Immature natural killer cell (primary cell): ENCODE results near the gene ZFHX2. TPM values are rescaled to one million over a fixed set of nuclear protein-coding genes. Genes with fewer than 3 reads are reported as not detected.
A peak's percentile ranks its signal among the peaks of the same experiment; 100 is the strongest.

ENCODE experiments used
- DNase-seq, 3 donors: peaks; one replicate each; pipeline ENCODE4 v3.0.0; 2022; ENCODE audit warnings: mixed read lengths in 1 of 3
- H3K27ac Mint-ChIP-seq, 6 donors: one replicate each; pipeline ENCODE4 v1.8.0; 2020; ENCODE audit warnings: mixed read lengths in 6 of 6, mild to moderate bottlenecking in 5 of 6, inconsistent platforms in 4 of 6, moderate library complexity in 3 of 6
- H3K27me3 Mint-ChIP-seq, 3 donors: one replicate each; pipeline ENCODE4 v1.8.0; 2020 to 2021; ENCODE audit warnings: low read depth in 3 of 3, mild to moderate bottlenecking in 3 of 3, mixed read lengths in 3 of 3, moderate library complexity in 3 of 3, inconsistent platforms in 1 of 3
- H3K36me3 Mint-ChIP-seq, 3 donors: one replicate each; pipeline ENCODE4 v1.8.0; 2020; ENCODE audit warnings: mixed read lengths in 3 of 3, inconsistent platforms in 2 of 3, mild to moderate bottlenecking in 2 of 3
- H3K4me1 Mint-ChIP-seq, 2 donors: one replicate each; pipeline ENCODE4 v1.8.0; 2020; ENCODE audit warnings: inconsistent platforms in 2 of 2, mild to moderate bottlenecking in 2 of 2, mixed read lengths in 2 of 2, moderate library complexity in 1 of 2
- H3K4me3 Mint-ChIP-seq, 5 donors: one replicate each; pipeline ENCODE4 v1.8.0; 2020; ENCODE audit warnings: mild to moderate bottlenecking in 5 of 5, mixed read lengths in 5 of 5, inconsistent platforms in 3 of 5, moderate library complexity in 3 of 5
- H3K9me3 Mint-ChIP-seq, 6 donors: one replicate each; pipeline ENCODE4 v1.8.0; 2020; ENCODE audit warnings: mild to moderate bottlenecking in 6 of 6, mixed read lengths in 6 of 6, inconsistent platforms in 4 of 6, moderate library complexity in 3 of 6
- polyA plus RNA-seq, 3 donors: library from polyadenylated mRNA; unstranded; fragments of 300-500 nt; fragmentation: Illumina TruSeq; gene quantifications; one replicate each; pipeline ENCODE4 v1.2.3, GENCODE V29; 2021

The ZFHX2 gene
- polyA plus RNA-seq, 3 donors from 2014 or later, result 0.12 TPM; not detected in 2

- H3K36me3 Mint-ChIP-seq, result peaks cover 0 to 4% (median 0%) of the 10 kb centered on the region in 3 donors
These were observed 28.1 kb downstream of the ZFHX2 start for GRCh38 chr14:23523229-23524016.

DNA sequence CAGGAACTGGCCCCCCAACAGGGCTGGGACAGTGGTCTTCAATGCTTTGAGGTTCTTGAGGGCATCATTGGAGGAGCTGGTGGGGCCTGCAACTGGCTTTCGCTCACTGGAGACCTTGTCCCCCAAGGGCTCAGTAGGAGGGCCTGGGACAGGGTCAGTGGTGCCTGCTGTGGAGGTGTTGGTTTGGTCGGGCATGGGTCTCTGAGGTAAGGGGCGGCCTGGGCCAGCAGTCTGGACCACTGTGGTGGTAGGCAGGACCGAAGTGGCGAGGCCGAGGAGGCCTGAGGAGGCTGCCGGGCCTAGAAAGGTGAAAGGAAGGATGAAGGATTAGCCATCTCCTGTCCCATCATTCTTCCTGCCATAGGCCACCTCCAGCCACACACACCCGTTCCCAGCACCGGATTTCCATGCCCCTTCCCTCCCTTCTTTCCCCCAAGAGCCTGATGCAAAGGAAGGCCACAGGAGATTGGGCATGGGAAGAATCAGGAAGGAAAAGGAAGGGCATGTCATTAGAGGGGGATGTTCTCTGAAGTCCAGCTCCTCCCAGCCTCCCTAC, 28.8 kb downstream of the ZFHX2 start:
- Mint-ChIP-seq H3K4me3 (no peak overlapping the region), H3K27ac (no peak overlapping the region), H3K4me1 (no peaks in the 10 kb centered on the region), H3K27me3 (no peaks in the 10 kb centered on the region), H3K9me3 (no peaks in the 10 kb centered on the region), H3K36me3 (peaks cover 0 to 4% (median 0%) of the 10 kb centered on the region in 3 donors)
- no peak for DNase-seq

More at GRCh38 chr14:23523229-23524016, 28.1 kb downstream of the ZFHX2 start:
- H3K27me3 Mint-ChIP-seq, result no peaks in the 10 kb centered on the region
- no peak overlapping the region for H3K27ac Mint-ChIP-seq
- DNase-seq, result no peak
- H3K4me1 Mint-ChIP-seq, result no peaks in the 10 kb centered on the region
- no peaks in the 10 kb centered on the region for H3K9me3 Mint-ChIP-seq
- no peak overlapping the region for H3K4me3 Mint-ChIP-seq

DNA sequence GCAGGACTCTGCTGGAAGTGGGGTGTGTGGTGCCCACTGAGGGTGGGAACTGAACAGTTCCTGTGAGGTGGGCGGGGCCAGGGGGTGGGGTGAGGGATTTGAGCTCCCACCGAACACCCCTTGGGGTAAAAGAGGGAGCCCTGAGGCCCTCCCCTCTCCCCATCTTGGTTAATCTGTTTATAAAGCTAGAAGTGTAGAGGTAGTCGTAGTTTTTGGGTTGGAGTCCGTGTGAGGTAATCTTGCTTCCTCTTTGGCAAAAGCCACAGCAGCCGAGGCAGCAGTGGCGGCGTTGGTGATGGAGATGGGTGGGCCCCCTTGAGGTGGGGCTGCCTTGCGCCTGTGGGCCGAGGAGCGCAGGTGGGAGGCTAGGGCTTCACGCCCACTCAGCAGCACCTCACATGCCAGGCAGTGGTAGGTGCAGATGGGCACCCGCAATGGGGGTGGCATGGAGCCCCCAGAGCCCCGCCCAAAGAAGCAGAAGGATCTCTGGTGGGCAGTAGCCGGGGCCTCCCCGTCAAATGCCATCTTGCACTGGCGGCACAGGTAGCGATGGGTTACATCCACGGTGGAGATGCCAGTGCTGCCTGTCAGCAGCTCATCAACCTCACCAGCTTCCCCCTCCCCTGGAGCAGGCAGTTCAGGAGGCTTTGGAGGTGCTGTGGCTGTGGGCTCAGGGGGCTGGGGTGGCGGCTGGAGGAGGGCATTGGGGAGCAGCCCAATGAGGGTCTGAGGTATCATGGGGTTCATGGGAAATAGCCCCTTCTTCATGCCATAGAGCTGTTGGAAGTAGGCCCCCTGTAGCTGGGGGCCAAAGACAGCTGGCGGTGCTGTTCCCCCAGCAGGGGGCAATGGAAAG, 29.6 kb downstream of the ZFHX2 start:
- Mint-ChIP-seq H3K4me3 (no peak overlapping the region), H3K27me3 (no peaks in the 10 kb centered on the region), H3K27ac (no peak overlapping the region), H3K4me1 (no peaks in the 10 kb centered on the region), H3K9me3 (no peaks in the 10 kb centered on the region), H3K36me3 (peaks cover 0 to 4% (median 0%) of the 10 kb centered on the region in 3 donors)
- DNase-seq, result no peak

GRCh38 chr14:23520899-23521533, 30.5 kb downstream of the ZFHX2 start:
- DNase-seq, result no peak
- no peaks in the 10 kb centered on the region for H3K27me3 Mint-ChIP-seq
- H3K36me3 Mint-ChIP-seq, result peaks cover 0 to 4% (median 0%) of the 10 kb centered on the region in 3 donors
- H3K27ac Mint-ChIP-seq, result no peak overlapping the region
- H3K4me3 Mint-ChIP-seq, result no peak overlapping the region
- no peaks in the 10 kb centered on the region for H3K4me1 Mint-ChIP-seq
- no peaks in the 10 kb centered on the region for H3K9me3 Mint-ChIP-seq

- H3K36me3 Mint-ChIP-seq, result peaks cover 0 to 5% (median 0%) of the 10 kb centered on the region in 3 donors
- no peak overlapping the region for H3K27ac Mint-ChIP-seq
- no peaks in the 10 kb centered on the region for H3K9me3 Mint-ChIP-seq
- no peaks in the 10 kb centered on the region for H3K4me1 Mint-ChIP-seq
- H3K4me3 Mint-ChIP-seq, result no peak overlapping the region
- peaks cover 0 to 1% (median 0%) of the 10 kb centered on the region in 3 donors for H3K27me3 Mint-ChIP-seq
- DNase-seq, result no peak
These were observed 32.9 kb downstream of the ZFHX2 start for GRCh38 chr14:23518709-23519108.

GRCh38 chr14:23517650-23518326, 33.8 kb downstream of the ZFHX2 start:
- no peak overlapping the region for H3K27ac Mint-ChIP-seq
- peaks cover 0 to 2% (median 1%) of the 10 kb centered on the region in 3 donors for H3K27me3 Mint-ChIP-seq
- no peaks in the 10 kb centered on the region for H3K9me3 Mint-ChIP-seq
- H3K4me1 Mint-ChIP-seq, result no peaks in the 10 kb centered on the region
- DNase-seq, result no peak
- H3K4me3 Mint-ChIP-seq, result no peak overlapping the region
- peaks cover 0 to 8% (median 0%) of the 10 kb centered on the region in 3 donors for H3K36me3 Mint-ChIP-seq

DNA sequence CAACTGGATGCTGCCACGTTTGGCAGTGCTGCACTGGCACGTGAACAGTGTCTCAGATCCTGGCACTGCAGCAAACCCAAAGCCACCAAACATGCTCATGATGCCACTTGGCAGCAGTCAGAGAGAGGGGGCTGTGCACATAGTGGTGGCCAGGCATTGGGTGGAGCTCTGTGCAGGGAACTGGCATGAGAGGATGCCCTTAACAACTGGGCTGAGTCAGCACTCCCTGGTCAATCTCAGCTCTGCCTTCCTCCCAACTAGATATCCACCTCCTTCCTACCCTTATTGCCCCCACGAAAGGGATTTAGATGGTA, 37.0 kb downstream of the ZFHX2 start:
- Mint-ChIP-seq H3K4me1 (peaks cover 2 to 5% of the 10 kb centered on the region in 2 donors), H3K27me3 (peaks cover 0 to 2% (median 1%) of the 10 kb centered on the region in 3 donors), H3K4me3 (no peak overlapping the region), H3K9me3 (no peaks in the 10 kb centered on the region), H3K27ac (no peak overlapping the region), H3K36me3 (peaks cover 3 to 13% (median 4%) of the 10 kb centered on the region in 3 donors)
- no peak for DNase-seq

DNA sequence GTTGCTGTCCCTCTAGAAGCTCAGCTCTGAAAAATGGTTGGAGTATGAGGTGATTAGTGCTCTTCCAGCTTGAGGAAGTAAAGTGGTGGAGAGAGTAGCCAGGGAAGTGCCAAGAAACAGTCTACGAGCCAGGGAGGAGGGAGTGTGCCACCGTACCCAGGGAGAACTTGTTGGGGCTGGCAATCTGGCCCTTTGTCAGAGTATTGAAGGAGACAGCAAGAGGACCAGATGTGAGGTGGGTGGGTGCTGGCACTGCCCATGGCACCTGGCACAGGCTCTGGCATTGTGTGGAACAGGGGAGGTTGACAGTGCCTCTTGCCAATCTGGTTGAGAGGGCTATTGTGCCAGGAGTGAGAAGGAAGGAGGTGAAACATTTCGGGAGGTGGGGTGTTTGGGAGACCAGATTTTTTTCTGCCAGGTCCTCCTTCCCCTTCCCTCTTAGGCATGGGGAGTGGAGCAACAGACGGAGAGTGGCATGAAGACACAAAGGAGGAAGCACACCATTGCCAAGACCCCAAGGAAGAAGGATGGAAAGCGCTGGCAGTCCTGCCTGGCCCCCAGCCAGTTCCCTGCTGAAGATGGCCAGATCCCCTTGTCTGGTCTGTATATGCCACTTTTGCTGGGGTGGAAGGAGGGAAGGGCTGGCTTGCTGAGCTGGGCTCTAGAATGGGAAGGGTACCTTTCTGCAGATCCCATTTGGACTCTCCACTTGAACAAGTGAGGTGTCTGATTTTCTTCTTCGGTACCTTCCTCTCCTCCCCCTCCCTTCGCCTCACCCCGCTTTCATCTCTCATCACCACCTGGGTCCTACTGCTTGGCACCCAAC, 37.5 kb downstream of the ZFHX2 start:
- H3K27me3 Mint-ChIP-seq, result peaks cover 0 to 2% (median 1%) of the 10 kb centered on the region in 3 donors
- no peak for DNase-seq
- no peaks in the 10 kb centered on the region for H3K9me3 Mint-ChIP-seq
- peaks cover 3 to 13% (median 4%) of the 10 kb centered on the region in 3 donors for H3K36me3 Mint-ChIP-seq
- no peak overlapping the region for H3K4me3 Mint-ChIP-seq
- H3K27ac Mint-ChIP-seq, result peak overlapping the region in 1 of 6 donors; percentile 17
- H3K4me1 Mint-ChIP-seq, result peaks cover 2 to 5% of the 10 kb centered on the region in 2 donors

DNA sequence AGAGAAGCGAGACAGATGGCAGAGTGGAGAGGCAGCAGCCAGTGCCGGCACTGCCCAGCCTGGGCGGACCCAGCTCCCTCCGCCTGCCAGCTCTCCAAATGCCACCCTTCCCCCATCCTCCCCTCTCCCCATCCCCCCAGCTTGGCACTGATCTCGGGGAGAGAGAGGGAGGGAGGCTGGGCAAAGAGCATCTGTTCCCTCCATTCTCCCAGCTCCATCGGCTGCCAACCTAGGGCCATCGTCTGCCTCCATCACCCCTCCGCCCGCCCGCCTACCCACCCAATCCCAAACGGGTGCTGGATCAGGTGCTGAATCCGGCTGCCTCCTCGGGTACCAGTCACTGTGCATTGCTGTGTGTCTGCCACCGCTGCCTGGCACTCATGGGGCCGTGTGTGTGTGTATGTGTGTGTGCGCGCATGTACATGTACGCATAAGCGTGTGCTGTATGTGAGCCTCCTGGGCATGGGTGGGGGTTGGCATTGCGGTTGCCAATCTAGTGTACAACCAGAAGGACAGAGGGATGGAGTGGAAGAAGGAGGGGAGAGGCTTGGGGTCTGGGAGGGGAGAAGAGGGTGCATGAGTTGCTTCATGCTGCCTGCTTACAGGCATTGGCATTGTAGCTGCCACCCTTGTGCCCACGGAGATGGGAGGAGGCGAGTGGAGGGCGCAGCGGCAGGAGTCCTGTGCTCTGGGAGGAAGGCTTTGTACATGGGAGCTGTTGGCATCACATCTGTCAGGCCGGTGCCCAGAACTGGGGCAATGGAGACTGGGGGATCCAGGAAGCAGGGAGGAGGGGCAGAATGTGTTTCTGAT, 38.4 kb downstream of the ZFHX2 start:
- peaks cover 2 to 5% of the 10 kb centered on the region in 2 donors for H3K4me1 Mint-ChIP-seq
- DNase-seq, result no peak
- H3K9me3 Mint-ChIP-seq, result no peaks in the 10 kb centered on the region
- peak overlapping the region in 1 of 6 donors; percentile 17 for H3K27ac Mint-ChIP-seq
- peaks cover 3 to 13% (median 4%) of the 10 kb centered on the region in 3 donors for H3K36me3 Mint-ChIP-seq
- H3K27me3 Mint-ChIP-seq, result peaks cover 0 to 2% (median 1%) of the 10 kb centered on the region in 3 donors
- no peak overlapping the region for H3K4me3 Mint-ChIP-seq

GRCh38 chr14:23512156-23512555, 39.4 kb downstream of the ZFHX2 start:
- no peak for DNase-seq
- peaks cover 3 to 16% (median 4%) of the 10 kb centered on the region in 3 donors for H3K36me3 Mint-ChIP-seq
- peak overlapping the region in 2 of 6 donors; percentile 64 to 73 for H3K27ac Mint-ChIP-seq
- H3K27me3 Mint-ChIP-seq, result peaks cover 0 to 2% (median 1%) of the 10 kb centered on the region in 3 donors
- H3K4me1 Mint-ChIP-seq, result peaks cover 2 to 5% of the 10 kb centered on the region in 2 donors
- no peaks in the 10 kb centered on the region for H3K9me3 Mint-ChIP-seq
- peak overlapping the region in 4 of 5 donors; percentile 69 to 82 (median 75) for H3K4me3 Mint-ChIP-seq

- no peak for DNase-seq
- H3K36me3 Mint-ChIP-seq, result peaks cover 0 to 7% (median 5%) of the 10 kb centered on the region in 3 donors
- H3K4me1 Mint-ChIP-seq, result no peaks in the 10 kb centered on the region
- H3K27me3 Mint-ChIP-seq, result no peaks in the 10 kb centered on the region
- H3K9me3 Mint-ChIP-seq, result no peaks in the 10 kb centered on the region
- no peak overlapping the region for H3K4me3 Mint-ChIP-seq
- no peak overlapping the region for H3K27ac Mint-ChIP-seq
These were observed 57.3 kb downstream of the ZFHX2 start for GRCh38 chr14:23494223-23494622.
